GM21825 (cell line): ENCODE results near the gene PTBP3.
A peak's percentile ranks its signal among the peaks of the same experiment; 100 is the strongest.
"Not testable (repeated sequence)": the region's sequence is repeated elsewhere in the genome, so short reads cannot be mapped to it uniquely, and the experiment has no call there.

ENCODE experiments used
- ATAC-seq: cut with Tn5 transposase; IDR thresholded peaks from one replicate; pipeline ENCODE4 v1.9.1; 2021; ENCODE audit warnings: mild to moderate bottlenecking, moderate library complexity; ENCODE audit not compliant: unreplicated experiment

PTBP3 gene

GRCh38 chr9:112224401-112225289, 108.8 kb downstream of the PTBP3 start:
- ATAC-seq: peak; percentile 63

- ATAC-seq: peak; percentile 93
These were observed 114.5 kb downstream of the PTBP3 start for GRCh38 chr9:112218908-112219307.

- ATAC-seq: no peak
These were observed 120.5 kb downstream of the PTBP3 start for GRCh38 chr9:112212926-112213325.

GRCh38 chr9:112207451-112207850, 126.0 kb downstream of the PTBP3 start:
- no peak for ATAC-seq

- ATAC-seq: no peak
These were observed 129.9 kb downstream of the PTBP3 start for GRCh38 chr9:112203536-112203935.

GRCh38 chr9:112200711-112201110, 132.7 kb downstream of the PTBP3 start:
- ATAC-seq: no peak

- ATAC-seq: no peak
These were observed 134.8 kb downstream of the PTBP3 start for GRCh38 chr9:112198646-112199045.

GRCh38 chr9:112194969-112195431, 138.4 kb downstream of the PTBP3 start:
- ATAC-seq: no peak

- no peak for ATAC-seq
These were observed 139.7 kb downstream of the PTBP3 start for GRCh38 chr9:112193572-112194288.

- ATAC-seq: not testable (repeated sequence)
These were observed 143.1 kb downstream of the PTBP3 start for GRCh38 chr9:112190320-112190719.

GRCh38 chr9:112188884-112189283, 144.5 kb downstream of the PTBP3 start:
- no peak for ATAC-seq

GRCh38 chr9:112187404-112187803, 146.0 kb downstream of the PTBP3 start:
- no peak for ATAC-seq

- no peak for ATAC-seq
These were observed 146.7 kb downstream of the PTBP3 start for GRCh38 chr9:112186695-112187094.

- ATAC-seq: no peak
These were observed 148.5 kb downstream of the PTBP3 start for GRCh38 chr9:112184946-112185345.

GRCh38 chr9:112184221-112184620, 149.2 kb downstream of the PTBP3 start:
- no peak for ATAC-seq

GRCh38 chr9:112180387-112180881, 153.0 kb downstream of the PTBP3 start:
- no peak for ATAC-seq

GRCh38 chr9:112179816-112180215, 153.6 kb downstream of the PTBP3 start:
- no peak for ATAC-seq

- ATAC-seq: no peak
These were observed 156.9 kb downstream of the PTBP3 start for GRCh38 chr9:112176524-112176923.

- no peak for ATAC-seq
These were observed 157.6 kb downstream of the PTBP3 start for GRCh38 chr9:112175796-112176315.

- peak; percentile 42 for ATAC-seq
These were observed 158.2 kb downstream of the PTBP3 start, which contains the start of gene SUSD1 for GRCh38 chr9:112174965-112175795. SUSD1 (minus strand) TSS chr9:112175297; CDS start chr9:112175235, 62 bp downstream.
